ENCODE data around the gene STX7. TPM values are rescaled to one million over a fixed set of nuclear protein-coding genes. Genes with fewer than 3 reads are reported as not detected.
"Not testable (repeated sequence)": the region's sequence is repeated elsewhere in the genome, so short reads cannot be mapped to it uniquely, and the experiment has no call there.

STX7 gene
- total RNA-seq = 51.9 and 65.7 TPM in 2 replicates

GRCh38 chr6:132512638-132513632 lies at the start of gene STX7:
Gene STX7, minus strand, starts transcription at chr6:132513116. Its CDS starts 9,586 bp downstream, at chr6:132503530.
- peak; percentile 87 for DNase-seq (ENCODE audit: low read depth)

GRCh38 chr6:132560087-132560486 lies 47.2 kb upstream of the STX7 start:
- DNase-seq (ENCODE audit: low read depth) = not testable (repeated sequence)

- DNase-seq (ENCODE audit: low read depth) = no peak
Observed at GRCh38 chr6:132552372-132552771, 39.5 kb upstream of the STX7 start, which contains the start of gene TAAR8. Gene TAAR8, plus strand, starts transcription at chr6:132552672. Its CDS starts 21 bp downstream, at chr6:132552693.

GRCh38 chr6:132551214-132551613 lies 38.3 kb upstream of the STX7 start:
- DNase-seq (ENCODE audit: low read depth) = no peak

- no peak for DNase-seq (ENCODE audit: low read depth)
Observed at GRCh38 chr6:132548746-132549463, 36.0 kb upstream of the STX7 start.

GRCh38 chr6:132544826-132545225 lies 31.9 kb upstream of the STX7 start:
- DNase-seq (ENCODE audit: low read depth) = no peak

- no peak for DNase-seq (ENCODE audit: low read depth)
Observed at GRCh38 chr6:132537977-132538376, 25.1 kb upstream of the STX7 start, which contains the start of gene TAAR9. Gene TAAR9, plus strand, starts transcription at chr6:132538277. Its CDS starts 13 bp downstream, at chr6:132538290.

GRCh38 chr6:132537145-132537544 lies 24.2 kb upstream of the STX7 start:
- no peak for DNase-seq (ENCODE audit: low read depth)

GRCh38 chr6:132534546-132534945 lies 21.6 kb upstream of the STX7 start:
- DNase-seq (ENCODE audit: low read depth) = not testable (repeated sequence)

- peak; percentile 66 for DNase-seq (ENCODE audit: low read depth)
Observed at GRCh38 chr6:132530293-132530974, 17.5 kb upstream of the STX7 start.

- peak; percentile 69 for DNase-seq (ENCODE audit: low read depth)
Observed at GRCh38 chr6:132527791-132528190, 14.9 kb upstream of the STX7 start.

- DNase-seq (ENCODE audit: low read depth) = no peak
Observed at GRCh38 chr6:132526461-132526860, 13.5 kb upstream of the STX7 start.

- DNase-seq (ENCODE audit: low read depth) = no peak
Observed at GRCh38 chr6:132525866-132526265, 12.9 kb upstream of the STX7 start.

GRCh38 chr6:132524646-132525045 lies 11.7 kb upstream of the STX7 start:
- no peak for DNase-seq (ENCODE audit: low read depth)

GRCh38 chr6:132520953-132521352 lies 8.0 kb upstream of the STX7 start:
- DNase-seq (ENCODE audit: low read depth) = no peak

- no peak for DNase-seq (ENCODE audit: low read depth)
Observed at GRCh38 chr6:132515386-132515785, 2.5 kb upstream of the STX7 start.

- DNase-seq (ENCODE audit: low read depth) = peak; percentile 28
Observed at GRCh38 chr6:132513831-132514545, 1.1 kb upstream of the STX7 start.

- DNase-seq (ENCODE audit: low read depth) = no peak
Observed at GRCh38 chr6:132512342-132512637, 626 bp downstream of the STX7 start.

GRCh38 chr6:132511831-132512220 lies 1.1 kb downstream of the STX7 start:
- peak; percentile 63 for DNase-seq (ENCODE audit: low read depth)

GRCh38 chr6:132511210-132511830 lies 1.6 kb downstream of the STX7 start:
- peak; percentile 64 for DNase-seq (ENCODE audit: low read depth)

All from renal cortical epithelial cell (primary cell).